Activated CD4-positive, alpha-beta T cell treated with anti-CD3 and anti-CD28 coated beads, Interleukin-2, amount 50 U/mL, for 1 hour (primary cell): ENCODE data around the gene STK10.

Experiments used
- DNase-seq: peaks from one replicate; pipeline ENCODE4 v3.0.0-alpha.2; 2020

STK10 gene

DNA sequence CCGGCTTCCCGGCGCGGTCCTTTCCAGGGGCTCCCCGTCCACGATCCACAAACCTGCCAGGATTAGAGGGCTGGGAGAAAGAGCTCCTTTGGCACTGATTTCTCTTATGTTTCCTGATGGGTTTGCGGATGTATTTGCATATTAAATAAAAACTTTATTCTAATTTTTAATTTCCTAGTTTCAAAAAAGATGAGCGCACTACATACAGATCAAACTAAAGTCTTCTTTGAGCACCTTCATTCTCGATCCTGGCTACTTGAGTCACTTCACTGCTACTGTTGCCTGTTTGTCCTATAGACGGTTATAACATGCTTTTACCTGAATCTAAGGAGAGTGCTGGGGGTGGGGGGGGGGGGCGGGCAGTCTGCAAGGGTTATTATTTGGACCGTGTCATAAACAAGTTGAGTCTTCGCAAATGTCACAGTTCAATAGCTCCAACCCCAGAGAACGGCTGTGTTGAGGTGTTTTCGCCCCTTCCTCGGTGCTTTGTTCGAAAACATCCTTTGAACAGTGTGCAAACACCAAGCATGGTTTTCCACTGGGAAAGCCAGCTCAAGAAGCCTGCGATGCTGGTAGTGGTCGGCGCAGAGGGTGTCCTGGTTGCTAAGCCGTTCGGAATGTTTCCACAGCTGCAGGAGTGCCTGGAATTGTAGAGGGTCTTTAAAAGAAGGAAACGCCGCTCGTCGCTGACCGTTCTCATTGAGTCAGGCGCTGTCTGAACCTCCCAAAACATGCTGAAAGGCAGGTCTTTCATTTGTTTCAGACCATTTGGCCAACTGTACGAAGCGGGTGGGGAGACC lies 1.1 kb upstream of the STK10 start:
- no peak for DNase-seq

DNA sequence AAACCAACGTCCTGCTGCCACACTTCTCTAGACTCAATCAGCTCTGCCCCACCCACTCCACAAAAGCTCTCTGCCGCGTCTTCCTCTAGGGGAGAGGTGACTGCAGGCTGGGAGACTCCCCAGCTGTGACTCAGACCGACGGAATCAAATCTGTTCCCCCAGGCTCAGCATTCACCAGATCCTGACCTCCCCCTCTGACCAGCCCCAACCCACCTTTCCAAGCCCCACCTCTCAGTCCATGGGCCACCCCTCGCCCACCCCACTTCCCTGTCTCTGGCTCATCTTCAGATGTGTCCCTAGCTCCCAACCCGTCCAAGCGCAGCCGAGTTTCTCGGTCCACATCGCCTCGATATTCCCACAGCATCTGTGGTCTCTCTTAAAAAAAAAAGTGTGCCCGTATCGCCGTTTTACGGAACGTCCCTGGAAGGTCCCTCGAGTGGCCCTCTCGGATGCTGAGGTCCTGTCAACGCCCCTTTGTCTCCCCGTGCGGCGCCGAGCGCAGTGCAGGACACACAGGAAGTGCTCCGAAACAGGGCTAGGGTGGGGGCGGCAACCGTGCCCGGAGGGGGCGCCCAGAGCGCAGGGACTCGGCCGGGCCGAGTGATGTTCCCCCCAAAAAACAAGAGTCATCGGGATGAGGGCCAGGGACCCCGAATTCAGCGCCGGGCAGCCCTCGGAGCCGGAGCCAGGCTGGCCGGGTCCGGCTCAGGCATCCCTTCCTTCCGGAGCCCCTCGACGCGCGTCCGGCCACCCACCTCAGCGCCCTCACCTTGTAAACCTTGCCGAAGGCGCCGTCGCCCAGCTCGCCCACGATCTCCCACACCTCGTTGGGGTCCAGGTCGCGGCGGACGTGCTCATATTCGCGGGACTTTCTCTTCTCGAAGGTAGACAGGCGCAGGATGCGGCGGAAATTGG lies 649 bp downstream of the STK10 start:
- DNase-seq = peak; percentile 71

DNA sequence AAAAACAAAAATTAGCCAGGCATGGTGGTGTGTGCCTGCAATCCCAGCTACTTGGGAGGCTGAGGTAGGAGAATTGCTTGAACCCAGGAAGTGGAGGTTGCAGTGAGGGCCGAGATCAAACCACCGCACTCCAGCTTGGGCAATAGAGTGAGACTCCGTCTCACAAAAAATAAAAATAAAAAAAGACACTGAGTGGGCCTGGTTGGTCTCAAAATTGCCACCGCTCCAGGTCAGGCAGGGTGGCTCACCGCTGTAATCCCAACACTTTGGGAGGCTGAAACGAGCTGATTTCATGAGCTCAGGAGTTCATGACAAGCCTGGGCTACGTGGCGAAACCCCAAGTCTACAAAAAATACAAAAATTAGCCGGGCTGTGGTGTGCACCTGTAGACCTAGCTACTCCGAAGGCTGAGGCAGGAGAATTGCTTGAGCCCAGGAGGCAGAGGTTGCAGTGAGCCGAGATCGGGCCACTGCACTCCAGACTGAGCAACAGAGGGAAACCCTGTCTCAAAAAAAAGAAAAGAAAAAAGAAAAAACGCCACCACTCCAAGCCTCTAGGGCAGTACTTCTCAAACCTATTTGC lies 1.8 kb downstream of the STK10 start:
- no peak for DNase-seq

DNA sequence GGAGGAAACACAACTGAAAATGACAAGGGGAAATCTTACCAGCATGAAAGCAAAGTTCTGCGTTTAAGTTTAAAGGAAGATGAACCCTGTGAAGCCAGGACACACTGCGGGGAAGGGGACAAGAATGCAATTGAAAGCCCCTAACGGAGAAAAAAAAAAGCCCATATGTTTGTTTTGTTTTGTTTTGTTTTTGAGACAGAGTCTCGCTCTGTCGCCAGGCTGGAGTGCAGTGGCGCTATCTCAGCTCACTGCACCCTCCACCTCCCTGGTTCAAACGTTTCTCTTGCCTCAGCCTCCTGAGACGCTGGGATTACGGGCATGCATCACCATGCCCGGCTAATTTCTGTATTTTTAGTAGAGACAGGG lies 2.9 kb downstream of the STK10 start:
- DNase-seq = peak; percentile 33

DNA sequence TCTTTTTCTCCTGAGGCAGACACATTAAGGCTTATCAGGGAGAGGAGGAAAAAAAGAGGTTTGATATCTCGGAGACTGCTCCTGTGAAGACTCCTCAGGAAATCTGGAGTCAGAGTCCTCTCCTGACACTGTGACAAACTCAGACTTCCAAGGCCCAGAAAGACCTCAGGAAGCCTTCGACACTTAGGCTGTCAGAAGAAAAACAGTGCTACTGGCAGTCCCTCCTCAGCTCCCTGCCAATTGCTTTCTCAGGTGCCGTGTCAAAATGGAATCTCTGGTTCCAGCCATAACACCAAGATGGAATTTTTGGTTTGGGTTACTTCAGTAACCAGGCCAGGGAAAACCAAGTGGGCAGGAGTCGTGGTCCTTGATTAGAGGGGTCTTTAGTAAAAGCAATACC lies 4.1 kb downstream of the STK10 start:
- no peak for DNase-seq

DNA sequence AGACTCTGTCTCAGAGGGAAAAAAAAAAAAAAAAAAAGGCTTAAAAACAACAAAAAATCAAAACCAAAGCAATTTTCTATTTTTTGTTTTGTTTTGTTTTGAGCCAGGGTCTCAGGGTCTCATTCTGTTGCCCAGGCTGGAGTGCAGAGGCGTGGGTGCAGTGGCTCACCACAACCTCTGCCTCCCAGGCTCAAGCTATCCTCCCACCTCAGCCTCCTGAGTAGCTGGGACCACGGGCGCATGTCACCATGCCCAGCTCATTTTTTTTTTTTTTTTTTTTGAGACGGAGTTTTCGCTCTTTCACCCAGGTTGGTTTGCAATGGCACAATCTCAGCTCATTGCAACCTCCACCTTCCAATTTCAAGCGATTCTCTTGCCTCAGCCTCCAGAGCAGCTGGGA lies 5.7 kb downstream of the STK10 start:
- no peak for DNase-seq

DNA sequence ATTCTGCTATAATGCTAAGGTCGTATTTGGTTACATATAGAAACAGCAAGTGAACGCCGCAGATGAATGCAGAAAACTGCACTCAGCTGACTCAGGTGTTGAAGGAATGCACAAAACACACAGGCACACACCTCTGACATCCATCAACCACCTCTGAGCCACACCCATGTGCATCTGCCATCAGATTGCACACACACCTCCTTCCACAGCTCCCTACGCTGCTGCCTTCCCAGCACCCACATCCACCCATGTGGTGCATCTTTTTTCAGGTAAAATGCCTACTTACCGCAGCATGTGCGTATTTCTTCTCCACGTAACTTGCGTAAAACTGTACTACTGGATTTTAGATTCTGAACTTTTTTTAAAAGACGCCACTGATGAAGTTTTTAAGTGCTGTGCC lies 7.1 kb downstream of the STK10 start:
- DNase-seq = peak; percentile 26

DNA sequence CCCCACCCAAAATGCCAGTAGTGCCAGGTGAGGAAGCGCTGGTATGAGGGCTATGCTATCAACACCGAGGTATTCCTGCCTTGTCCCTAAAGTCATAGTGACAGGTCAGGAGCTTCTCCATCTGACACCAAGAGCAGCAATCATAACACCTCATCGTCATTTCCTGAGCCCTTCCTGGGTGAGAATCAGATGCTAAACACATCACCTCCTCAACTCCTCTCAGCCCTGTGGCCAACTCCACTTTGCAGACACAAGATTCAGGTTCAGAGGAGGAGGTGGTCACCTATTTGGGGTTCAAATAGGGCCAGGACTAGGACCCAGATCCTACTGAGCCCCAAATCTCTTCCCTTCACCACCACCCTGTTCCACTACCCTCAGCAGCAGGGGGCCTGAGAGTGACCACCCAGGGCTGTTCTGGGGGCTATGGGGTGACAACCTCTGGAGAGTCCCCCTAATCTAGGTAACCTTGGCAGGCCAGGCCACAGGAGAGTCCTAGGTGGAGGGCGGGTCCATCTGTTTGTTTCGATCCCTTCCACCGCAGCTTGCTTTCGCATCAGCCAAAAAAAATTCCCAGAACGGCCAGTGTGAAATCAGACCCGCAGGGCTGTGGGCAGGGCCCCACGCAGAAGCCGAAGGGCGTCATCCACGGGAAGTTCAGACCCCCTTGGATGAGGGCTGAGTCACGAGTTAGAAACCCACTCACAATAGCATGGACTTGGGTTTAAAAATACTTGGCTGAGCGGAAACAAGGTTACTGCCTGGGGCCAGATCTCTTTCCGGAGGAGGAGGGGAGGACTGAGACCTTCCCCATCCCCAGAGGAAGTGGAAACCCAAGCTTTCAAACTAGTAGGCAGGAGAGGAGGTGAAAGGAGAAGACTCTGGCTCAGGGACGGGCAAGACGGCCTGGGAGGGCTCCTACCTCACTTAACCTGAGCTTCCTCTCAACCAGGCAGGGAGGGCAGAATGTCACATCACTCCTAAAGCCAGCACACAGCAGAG lies 8.7 kb downstream of the STK10 start:
- peak; percentile 33 for DNase-seq

DNA sequence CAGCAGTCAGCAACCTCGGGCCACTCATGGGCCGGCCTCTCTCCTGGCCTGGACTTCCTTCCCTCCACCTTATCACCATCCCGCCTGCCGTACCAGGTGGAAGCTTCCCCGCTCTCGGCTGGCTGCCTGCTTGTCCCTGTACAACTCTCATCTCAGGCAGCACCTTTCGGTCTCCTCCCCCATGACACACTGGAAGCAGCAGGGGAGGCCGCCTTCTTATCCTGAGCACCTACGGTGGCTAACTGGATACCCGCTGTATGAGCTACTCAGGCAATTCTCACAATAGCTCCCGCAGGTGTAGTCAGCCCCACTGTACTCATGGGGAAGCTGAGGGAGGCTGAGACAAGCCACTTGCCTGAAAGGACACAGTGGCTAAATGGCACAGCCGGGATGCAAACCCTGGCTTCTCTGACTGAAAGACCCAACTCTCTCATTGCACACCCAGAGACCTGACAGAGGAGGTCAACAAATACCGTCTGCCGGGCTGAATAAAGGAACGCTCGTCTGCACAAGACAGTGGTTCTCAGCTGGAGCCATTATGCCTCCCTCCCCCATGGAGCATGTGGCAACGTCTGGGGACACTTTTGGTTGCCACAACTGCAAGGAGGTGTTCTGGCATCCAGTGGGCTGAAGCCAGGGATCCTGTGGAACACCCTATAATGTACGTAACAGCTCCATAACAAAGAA lies 9.6 kb downstream of the STK10 start:
- DNase-seq = peak; percentile 22

DNA sequence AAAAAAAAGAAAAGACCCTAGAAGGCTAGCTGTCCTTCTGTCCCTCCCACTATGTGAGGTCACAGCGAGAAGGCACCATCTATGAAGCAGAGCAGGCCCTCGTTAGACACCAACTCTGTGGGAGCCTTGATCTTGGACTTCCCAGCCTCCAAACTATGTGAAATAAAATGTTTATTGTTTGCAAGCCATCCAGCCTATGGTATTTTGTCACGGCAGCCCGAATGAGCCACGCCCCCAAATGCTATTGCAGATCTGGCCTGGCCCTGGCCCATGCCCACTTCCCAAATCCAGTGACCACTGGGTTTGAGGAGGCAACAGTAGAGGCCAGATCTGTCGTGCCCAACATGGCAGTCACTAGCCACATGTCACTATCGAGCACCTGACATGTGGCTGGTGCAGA lies 10.8 kb downstream of the STK10 start:
- DNase-seq = no peak

DNA sequence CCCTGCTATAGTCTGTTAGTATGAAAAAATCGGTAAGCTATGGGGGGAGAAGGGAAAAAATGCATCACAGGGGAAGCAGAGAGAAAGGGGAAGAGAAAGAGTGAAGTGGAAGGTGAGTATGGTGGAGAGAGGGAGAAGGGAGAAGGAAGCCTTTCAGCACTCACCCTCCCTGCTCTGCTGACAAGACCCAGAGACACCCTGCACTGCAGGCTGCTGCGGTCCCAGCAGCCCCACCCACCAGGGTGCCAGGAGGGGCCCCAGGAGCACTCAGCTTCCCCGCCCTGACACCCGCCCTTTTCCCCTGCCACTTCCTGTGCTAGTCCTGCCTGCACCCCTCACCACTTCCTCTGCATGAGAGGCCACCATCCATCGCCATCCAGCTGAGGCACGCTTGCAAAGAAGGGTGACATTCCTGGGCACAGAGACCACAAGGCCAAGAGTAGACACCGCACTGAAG lies 12.7 kb downstream of the STK10 start:
- DNase-seq = peak; percentile 88

DNA sequence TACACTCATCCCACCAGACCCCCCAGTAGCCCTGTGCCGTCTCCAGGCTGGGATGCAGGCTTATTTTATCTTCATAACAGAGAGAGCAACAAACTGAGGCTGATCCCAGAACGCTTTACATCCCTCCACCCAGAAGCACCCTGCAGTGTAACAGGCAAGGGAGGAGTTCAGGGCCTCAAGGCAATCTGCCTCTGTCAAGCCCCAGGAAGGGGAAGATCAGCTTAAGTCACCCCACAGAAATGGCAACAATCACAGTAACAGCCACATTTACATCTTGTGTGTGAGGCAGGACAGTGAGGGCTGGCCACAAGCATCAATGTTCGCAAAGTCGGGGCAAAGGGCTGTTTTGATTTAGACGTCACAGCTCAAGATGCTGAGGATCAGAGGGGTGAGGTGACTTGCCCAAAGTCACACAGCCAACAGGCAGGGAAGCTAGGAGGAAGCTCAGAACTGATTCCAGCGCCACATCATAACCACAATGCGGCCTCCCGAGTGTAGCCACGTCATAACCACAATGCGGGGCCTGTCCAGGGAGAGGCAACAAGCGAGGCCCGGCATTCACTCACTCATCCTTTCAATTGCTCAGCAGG lies 14.4 kb downstream of the STK10 start:
- peak; percentile 59 for DNase-seq

DNA sequence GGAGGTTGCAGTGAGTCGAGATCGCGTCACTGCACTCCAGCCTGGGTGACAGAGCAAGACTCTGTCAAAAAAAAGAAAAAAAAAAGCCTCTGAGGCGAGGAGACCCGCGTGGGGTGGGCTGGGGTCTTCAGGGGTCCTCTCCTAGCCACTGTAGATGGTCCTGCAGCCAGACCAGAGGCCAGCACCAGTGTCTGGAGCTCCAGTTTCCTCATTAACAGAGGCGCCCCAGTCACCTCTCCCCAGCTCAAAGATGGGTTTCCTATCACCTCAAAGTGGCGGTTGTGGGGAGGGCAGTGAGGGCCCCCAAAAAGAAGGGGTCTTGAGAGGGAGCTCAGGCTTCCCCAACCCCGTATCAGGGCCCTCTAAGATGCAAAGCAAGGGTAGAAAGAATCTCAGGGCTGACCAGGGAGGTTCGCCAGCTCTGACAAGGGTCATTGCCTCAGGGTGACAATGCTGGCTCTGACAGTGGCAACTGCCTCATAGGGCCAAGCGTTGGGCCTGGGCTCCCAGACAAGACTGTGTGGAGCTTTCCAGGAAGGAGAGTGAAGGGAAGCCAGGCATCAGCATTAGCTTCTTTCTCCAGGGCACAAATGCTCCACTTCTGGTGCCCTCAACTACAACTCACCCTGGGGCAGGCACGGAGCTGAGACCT lies 15.0 kb downstream of the STK10 start:
- DNase-seq = no peak

DNA sequence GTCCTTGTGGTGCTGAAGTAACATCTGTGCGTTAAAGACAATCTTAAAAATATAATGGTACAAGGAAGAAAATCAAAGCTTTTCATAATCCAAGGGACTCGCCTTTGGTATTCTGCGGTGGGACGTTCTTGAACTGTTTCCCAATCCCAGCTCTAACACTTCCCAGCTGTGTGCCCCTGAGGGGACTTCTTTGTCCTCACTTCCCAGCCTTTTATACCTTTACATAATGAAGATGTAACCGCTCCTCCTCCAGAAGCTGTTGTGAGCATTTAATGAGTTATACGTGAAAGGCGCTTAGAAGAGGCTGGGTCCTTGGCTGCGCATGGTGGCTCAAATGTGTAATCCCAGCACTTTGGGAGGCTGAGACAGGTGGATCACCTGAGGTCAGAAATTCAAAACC lies 16.9 kb downstream of the STK10 start:
- DNase-seq = no peak

DNA sequence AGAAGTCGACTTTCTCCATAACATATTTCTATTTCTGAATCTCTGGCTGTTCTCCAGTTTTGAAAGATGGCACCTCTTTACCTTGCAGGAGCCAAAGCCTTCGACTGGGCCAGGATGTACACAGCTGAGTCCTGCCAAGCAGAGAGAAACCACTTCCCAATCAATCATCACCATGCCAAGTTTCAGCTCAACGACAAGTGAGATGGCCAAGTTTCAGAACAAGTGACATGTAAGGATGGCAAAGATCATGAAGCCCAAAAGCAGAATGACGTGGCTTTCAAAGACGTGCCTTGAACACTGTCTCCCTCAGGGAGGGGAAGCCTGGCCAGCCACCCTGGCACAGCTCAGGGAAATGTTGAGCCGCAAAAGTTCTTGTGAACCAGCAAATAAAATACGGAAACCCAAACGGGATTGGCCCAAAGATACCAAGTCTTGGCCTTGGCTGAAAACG lies 17.7 kb downstream of the STK10 start:
- DNase-seq = no peak

DNA sequence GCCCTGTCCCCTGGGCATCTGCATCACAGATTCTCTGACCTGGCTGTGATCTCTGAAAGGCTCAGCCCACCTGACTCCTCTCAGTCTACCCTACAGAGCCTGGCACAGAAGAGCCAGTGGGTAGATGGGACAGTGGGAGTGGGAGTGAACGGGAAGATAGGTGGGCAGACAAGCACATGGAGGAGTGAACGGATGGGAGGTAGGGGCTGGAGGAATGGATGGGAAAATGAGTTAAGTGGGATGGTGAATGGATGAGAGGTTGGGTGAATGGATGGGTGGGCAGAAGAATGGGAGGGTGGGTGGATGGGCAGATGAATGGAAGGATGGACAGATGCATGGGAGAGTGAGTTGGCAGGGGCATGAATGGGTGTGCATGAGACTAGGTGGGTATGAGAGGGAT lies 18.8 kb downstream of the STK10 start:
- no peak for DNase-seq

DNA sequence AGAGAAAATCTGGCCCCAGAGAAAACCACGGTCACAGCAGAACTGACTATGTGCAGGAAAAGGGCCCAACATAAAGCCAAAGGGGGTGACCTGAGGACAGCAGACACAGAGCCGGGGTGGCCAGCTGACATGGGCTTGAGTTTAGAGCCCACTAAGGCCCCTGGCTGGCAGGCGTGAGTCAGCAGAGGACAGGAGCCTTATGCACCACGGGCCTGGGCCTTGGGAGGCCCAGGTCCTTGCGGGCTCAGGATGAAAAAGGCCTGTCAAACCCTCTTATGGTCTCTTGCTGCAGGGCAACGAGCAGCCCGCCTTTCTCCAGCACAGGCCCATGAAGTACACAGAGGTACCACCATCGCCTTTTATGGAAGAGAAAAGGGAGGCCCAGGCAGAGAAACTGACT lies 19.7 kb downstream of the STK10 start:
- no peak for DNase-seq

DNA sequence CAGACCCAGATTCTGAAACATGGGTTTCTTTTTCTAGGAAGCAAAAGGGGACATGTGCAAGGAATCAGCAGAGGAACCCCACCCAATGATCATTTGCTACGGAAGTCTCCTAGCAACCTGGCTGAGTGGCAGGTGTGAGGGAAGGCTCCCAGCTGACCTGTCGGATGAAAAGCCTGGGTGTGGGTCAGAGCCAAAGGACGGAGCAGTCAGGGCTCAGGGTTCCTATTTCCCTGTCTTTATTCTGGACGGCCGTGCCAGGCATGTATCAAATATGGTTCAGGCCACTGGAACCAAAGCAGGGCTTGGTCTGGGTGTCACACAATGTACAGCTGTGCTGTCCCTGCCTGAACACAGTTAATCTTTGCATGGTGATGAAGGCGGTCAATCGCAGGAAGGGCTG lies 20.1 kb downstream of the STK10 start:
- no peak for DNase-seq

DNA sequence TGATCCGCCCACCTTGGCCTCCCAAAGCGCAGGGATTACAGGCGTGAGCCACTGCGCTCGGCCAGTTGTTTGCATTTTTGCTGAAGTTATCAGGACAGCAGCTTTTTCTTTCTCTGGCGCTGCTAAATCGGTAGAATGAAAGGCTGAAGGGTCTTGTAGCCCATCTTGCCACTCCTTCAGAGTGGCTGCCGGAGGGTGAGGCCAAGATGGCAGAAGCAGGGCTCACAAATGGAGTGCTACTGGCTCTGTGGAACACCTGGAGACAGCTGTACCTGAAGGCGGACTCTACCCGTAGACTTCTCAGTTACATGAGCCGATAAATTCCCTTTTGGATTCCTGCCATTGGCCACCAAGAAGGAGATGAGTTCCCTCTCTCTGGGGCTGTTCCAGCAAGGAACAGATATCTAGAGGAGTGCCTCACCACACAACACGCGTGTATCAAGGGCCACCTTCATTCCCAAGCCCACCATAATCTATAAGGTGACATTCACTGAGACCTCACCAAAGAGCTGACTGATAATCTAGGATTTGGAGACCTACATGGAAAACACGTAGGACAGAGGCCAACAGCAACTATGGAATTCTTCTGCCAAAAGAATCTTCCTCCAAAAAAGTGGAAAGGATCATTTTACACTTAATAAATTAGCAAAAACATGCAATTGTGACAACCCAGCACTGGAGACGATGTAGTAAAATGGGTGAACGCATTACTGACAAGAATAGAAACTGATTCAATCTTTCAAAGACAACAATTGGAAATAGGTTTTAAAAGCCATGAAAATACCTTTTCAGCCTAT lies 21.8 kb downstream of the STK10 start:
- DNase-seq = no peak

DNA sequence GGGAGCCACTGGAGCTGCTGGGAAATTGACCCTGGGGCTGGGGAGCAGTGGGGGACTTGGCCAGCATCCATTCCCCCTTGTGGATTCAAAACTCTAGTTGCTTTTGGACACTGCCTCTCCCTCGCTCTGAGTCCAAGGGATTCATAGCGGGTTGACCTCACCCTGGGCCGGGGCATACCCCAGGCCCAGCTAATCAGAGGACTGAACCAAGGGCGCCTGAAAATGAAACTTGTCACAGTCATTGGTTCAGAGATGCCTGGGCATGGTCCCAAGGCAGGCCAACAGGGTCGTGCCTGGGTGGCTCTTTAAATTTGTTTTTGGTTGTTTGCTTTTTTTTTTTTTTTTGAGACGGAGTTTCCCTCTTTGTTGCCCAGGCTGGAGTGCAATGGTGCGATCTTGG lies 22.6 kb downstream of the STK10 start:
- DNase-seq = no peak
